ENCODE results near the gene FAM229A.

- TF ChIP-seq CTCF (IDR thresholded peaks at IDR 0.05), result no peak
- no peak for TF ChIP-seq POLR2A (IDR thresholded peaks at IDR 0.05)
- no peak for TF ChIP-seq EP300 (IDR thresholded peaks at IDR 0.05)
These were observed 26.8 kb downstream of the FAM229A start for GRCh38 chr1:32335535-32335789.

All from sigmoid colon (tissue), 4 donors.